ENCODE data around the gene PRDX6. TPM values are rescaled to one million over a fixed set of nuclear protein-coding genes. Genes with fewer than 3 reads are reported as not detected.

The PRDX6 gene
- total RNA-seq, 2 donors from 2014 or later = 483 to 623 TPM

DNA sequence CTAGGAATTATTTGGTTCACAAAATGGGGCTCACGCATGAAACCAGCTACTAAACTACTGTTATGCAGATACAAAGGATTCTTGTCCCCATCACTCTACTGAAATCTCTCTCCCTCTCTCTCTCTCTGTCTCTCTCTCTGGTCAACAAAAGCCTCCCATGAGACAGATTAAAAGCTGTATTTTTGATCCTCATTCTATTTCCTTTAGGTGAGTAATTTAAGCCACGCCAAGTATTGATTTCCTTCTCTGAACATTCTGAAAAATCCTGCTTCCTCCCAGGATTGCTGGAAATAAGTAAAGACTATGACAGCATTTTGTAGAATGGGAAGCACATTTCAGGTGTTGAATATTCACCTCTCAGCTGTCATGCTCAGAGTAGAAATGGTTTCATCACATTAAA lies 43.7 kb downstream of the PRDX6 start:
- no peaks in the 10 kb centered on the region for H3K9me3 Mint-ChIP-seq
- Histone ChIP-seq H3K27ac (ENCODE audit: low read depth, low read length) (no peak overlapping the region), H3K27me3 (ENCODE audit: control insufficient read depth, insufficient read depth, low read length, poor library complexity, severe bottlenecking) (no peaks in the 10 kb centered on the region), H3K4me1 (ENCODE audit: control insufficient read depth, insufficient read depth, low read length) (peaks cover 3% of the 10 kb centered on the region), H3K4me3 (ENCODE audit: low read length) (no peak overlapping the region), H3K9ac (ENCODE audit: extremely low read depth, low read length, poor library complexity, severe bottlenecking) (no peak overlapping the region), H3K9me3 (ENCODE audit: control insufficient read depth, low read length) (no peaks in the 10 kb centered on the region), H3K36me3 (ENCODE audit: control insufficient read depth, insufficient read depth, low read length) (no peaks in the 10 kb centered on the region)
- H3K27me3 Mint-ChIP-seq (ENCODE audit: insufficient read depth) = no peaks in the 10 kb centered on the region
- no peak overlapping the region for H3K27ac Mint-ChIP-seq
- no peak overlapping the region for H3K4me3 Mint-ChIP-seq
- peaks cover 1% of the 10 kb centered on the region for H3K4me1 Mint-ChIP-seq
- WGBS, 2 experiments (ENCODE audit: insufficient coverage in 1 of 2, insufficient read length in 1 of 2) = 85 to 91% methylated on average over 2 of the region's 2 CpGs
- no peak for DNase-seq
- TF ChIP-seq, protein P1, sequence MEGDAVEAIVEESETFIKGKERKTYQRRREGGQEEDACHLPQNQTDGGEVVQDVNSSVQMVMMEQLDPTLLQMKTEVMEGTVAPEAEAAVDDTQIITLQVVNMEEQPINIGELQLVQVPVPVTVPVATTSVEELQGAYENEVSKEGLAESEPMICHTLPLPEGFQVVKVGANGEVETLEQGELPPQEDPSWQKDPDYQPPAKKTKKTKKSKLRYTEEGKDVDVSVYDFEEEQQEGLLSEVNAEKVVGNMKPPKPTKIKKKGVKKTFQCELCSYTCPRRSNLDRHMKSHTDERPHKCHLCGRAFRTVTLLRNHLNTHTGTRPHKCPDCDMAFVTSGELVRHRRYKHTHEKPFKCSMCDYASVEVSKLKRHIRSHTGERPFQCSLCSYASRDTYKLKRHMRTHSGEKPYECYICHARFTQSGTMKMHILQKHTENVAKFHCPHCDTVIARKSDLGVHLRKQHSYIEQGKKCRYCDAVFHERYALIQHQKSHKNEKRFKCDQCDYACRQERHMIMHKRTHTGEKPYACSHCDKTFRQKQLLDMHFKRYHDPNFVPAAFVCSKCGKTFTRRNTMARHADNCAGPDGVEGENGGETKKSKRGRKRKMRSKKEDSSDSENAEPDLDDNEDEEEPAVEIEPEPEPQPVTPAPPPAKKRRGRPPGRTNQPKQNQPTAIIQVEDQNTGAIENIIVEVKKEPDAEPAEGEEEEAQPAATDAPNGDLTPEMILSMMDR (conservative IDR thresholded peaks at IDR 0.05) = no peak
- no peaks in the 10 kb centered on the region for H3K36me3 Mint-ChIP-seq (ENCODE audit: low read depth)

DNA sequence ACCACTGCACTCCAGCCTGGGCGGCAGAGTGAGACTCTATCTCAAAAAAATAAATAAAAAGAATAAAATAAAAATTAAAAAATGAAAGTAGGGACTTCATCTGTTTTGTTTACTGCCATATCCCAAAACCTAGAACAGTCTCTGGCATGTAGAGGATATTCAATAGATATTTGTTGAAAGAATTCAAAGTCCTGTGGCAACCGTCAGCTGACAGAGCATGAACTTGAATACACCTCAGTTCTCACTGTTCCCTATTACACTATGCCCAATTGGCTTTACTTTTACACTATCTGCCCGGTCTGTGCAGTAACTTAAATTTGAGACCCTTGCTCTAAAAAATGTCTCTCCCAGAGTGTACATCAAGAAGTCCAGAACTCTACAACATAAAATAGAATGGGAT lies 46.2 kb downstream of the PRDX6 start:
- peaks cover 6% of the 10 kb centered on the region for H3K4me1 Mint-ChIP-seq
- no peaks in the 10 kb centered on the region for H3K27me3 Mint-ChIP-seq (ENCODE audit: insufficient read depth)
- no peak overlapping the region for H3K27ac Mint-ChIP-seq
- Histone ChIP-seq H3K27ac (ENCODE audit: low read depth, low read length) (no peak overlapping the region), H3K4me3 (ENCODE audit: low read length) (no peak overlapping the region), H3K27me3 (ENCODE audit: control insufficient read depth, insufficient read depth, low read length, poor library complexity, severe bottlenecking) (no peaks in the 10 kb centered on the region), H3K36me3 (ENCODE audit: control insufficient read depth, insufficient read depth, low read length) (no peaks in the 10 kb centered on the region), H3K9me3 (ENCODE audit: control insufficient read depth, low read length) (no peaks in the 10 kb centered on the region), H3K4me1 (ENCODE audit: control insufficient read depth, insufficient read depth, low read length) (peaks cover 3% of the 10 kb centered on the region), H3K9ac (ENCODE audit: extremely low read depth, low read length, poor library complexity, severe bottlenecking) (no peak overlapping the region)
- TF ChIP-seq, protein P1 (conservative IDR thresholded peaks at IDR 0.05) = no peak
- H3K36me3 Mint-ChIP-seq (ENCODE audit: low read depth) = no peaks in the 10 kb centered on the region
- no peaks in the 10 kb centered on the region for H3K9me3 Mint-ChIP-seq
- H3K4me3 Mint-ChIP-seq = no peak overlapping the region
- WGBS, 2 experiments (ENCODE audit: insufficient coverage in 1 of 2, insufficient read length in 1 of 2) = 95% methylated on average over 2 of the region's 3 CpGs; no CpG with 5 or more reads in 1 of the 2 experiments
- DNase-seq = no peak

DNA sequence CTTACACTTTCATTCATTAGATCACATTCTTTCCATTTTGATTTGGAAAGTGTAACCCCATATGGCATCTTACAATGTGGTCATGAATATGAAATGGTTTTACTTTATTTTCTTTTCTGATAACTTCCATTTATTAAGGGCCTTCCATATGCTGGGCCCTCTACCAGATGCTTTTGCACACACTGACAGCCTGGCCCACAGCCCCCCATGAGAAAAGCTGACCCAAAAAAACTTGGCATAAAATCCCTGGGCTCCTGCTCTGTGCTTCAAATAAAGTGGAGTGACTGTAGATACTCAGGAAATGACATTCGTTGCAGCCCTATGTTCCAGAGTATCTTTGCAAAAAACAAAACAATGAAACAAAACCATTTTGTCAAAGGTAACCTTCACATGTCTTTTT lies 48.8 kb downstream of the PRDX6 start:
- Mint-ChIP-seq H3K36me3 (ENCODE audit: low read depth) (no peaks in the 10 kb centered on the region), H3K27ac (no peak overlapping the region), H3K27me3 (ENCODE audit: insufficient read depth) (no peaks in the 10 kb centered on the region), H3K9me3 (no peaks in the 10 kb centered on the region), H3K4me3 (no peak overlapping the region), H3K4me1 (peaks cover 8% of the 10 kb centered on the region)
- Histone ChIP-seq H3K9ac (ENCODE audit: extremely low read depth, low read length, poor library complexity, severe bottlenecking) (no peak overlapping the region), H3K36me3 (ENCODE audit: control insufficient read depth, insufficient read depth, low read length) (no peaks in the 10 kb centered on the region), H3K9me3 (ENCODE audit: control insufficient read depth, low read length) (no peaks in the 10 kb centered on the region), H3K4me3 (ENCODE audit: low read length) (no peak overlapping the region), H3K27me3 (ENCODE audit: control insufficient read depth, insufficient read depth, low read length, poor library complexity, severe bottlenecking) (no peaks in the 10 kb centered on the region), H3K4me1 (ENCODE audit: control insufficient read depth, insufficient read depth, low read length) (peaks cover 3% of the 10 kb centered on the region), H3K27ac (ENCODE audit: low read depth, low read length) (no peak overlapping the region)
- WGBS, 2 experiments (ENCODE audit: insufficient coverage in 1 of 2, insufficient read length in 1 of 2) = 100% methylated on average over 1 of the region's 1 CpG
- TF ChIP-seq, protein P1 (conservative IDR thresholded peaks at IDR 0.05) = no peak
- no peak for DNase-seq

Data from endodermal cell (in vitro differentiated cells).